Breast epithelium (tissue), 3 donors: Measurements from ENCODE around the gene ZNF117.
"Not testable (repeated sequence)": the region's sequence is repeated elsewhere in the genome, so short reads cannot be mapped to it uniquely, and the experiment has no call there.

Experiments used
- POLR2A ChIP-seq: fragments of 450-650 bp; IDR thresholded peaks from one replicate; pipeline ENCODE4 v1.6.1; 2016; ENCODE audit warnings: antibody characterized with exemption, mild to moderate bottlenecking, moderate library complexity
- TF ChIP-seq, protein P1 (sequence below), 3 donors: fragments of 450-650 bp; IDR thresholded peaks; one replicate each; pipeline ENCODE4 v1.5.1; 2016 to 2017; ENCODE audit warnings: antibody characterized with exemption in 3 of 3, mild to moderate bottlenecking in 3 of 3, moderate library complexity in 3 of 3

DNA sequence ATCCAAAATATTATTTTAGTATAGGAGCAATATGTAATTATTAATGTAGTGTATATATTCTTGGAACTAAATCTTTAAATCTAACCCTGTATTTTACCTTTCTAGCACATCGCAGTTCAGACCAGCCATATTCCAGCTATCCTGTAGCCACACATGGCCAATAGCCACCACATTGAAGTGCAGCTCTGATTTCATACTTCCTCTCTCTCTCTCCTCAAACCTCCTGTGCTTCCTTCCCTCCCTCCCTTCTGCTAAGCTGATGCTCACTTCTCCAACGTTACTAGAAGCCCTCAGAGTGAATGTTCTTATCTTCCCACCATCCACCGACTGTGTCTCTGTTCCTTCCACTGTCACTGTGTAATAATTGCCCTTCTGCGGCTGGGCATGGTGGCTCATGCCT, 16.2 kb upstream of the ZNF117 start:
- TF ChIP-seq POLR2A: not testable (repeated sequence)
- TF ChIP-seq, protein P1, sequence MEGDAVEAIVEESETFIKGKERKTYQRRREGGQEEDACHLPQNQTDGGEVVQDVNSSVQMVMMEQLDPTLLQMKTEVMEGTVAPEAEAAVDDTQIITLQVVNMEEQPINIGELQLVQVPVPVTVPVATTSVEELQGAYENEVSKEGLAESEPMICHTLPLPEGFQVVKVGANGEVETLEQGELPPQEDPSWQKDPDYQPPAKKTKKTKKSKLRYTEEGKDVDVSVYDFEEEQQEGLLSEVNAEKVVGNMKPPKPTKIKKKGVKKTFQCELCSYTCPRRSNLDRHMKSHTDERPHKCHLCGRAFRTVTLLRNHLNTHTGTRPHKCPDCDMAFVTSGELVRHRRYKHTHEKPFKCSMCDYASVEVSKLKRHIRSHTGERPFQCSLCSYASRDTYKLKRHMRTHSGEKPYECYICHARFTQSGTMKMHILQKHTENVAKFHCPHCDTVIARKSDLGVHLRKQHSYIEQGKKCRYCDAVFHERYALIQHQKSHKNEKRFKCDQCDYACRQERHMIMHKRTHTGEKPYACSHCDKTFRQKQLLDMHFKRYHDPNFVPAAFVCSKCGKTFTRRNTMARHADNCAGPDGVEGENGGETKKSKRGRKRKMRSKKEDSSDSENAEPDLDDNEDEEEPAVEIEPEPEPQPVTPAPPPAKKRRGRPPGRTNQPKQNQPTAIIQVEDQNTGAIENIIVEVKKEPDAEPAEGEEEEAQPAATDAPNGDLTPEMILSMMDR (IDR thresholded peaks at IDR 0.05): not testable (repeated sequence)
